WTC11 (cell line): ENCODE results near the gene MAST4.

Experiments used
- STAT6 ChIP-seq: sonication (generic); formaldehyde crosslinking; conservative IDR thresholded peaks from 2 replicates; pipeline ENCODE4 v1.8.1; 2023; ENCODE audit warnings: mild to moderate bottlenecking, low read depth, missing genetic modification reagents, moderate library complexity
- USF2 ChIP-seq: sonication (generic); formaldehyde crosslinking; IDR thresholded peaks from 2 replicates; pipeline ENCODE4 v1.8.1; 2023; ENCODE audit warnings: mild to moderate bottlenecking, missing genetic modification reagents, moderate library complexity

GRCh38 chr5:67165526-67166459 lies 569.6 kb downstream of the MAST4 start:
- TF ChIP-seq STAT6 = no peak
- no peak for TF ChIP-seq USF2
